ENCODE measurements around the gene PRDM7.

DNA sequence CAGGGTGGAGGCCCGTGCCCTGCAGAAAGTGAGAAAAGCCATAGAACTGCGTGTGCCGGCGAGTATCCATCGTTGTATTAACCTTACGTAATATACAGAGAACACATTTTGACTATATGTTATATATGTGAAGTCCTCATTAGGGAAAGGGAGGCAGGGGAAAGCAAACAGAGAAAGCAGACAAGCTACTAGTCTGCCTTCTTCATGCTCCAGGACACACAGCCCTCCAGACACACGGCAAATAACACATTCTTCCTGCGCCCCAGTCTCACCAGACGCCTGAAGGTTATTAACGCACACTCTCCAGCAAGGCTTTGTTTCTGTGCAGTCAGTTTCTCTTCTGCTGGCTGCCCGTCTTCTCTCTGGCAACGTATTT is 28.8 kb downstream of the PRDM7 start:
- TF ChIP-seq CTCF (IDR thresholded peaks at IDR 0.05; ENCODE audit: insufficient read depth, low read depth, low read length) (no peak), EZH2 (IDR thresholded peaks at IDR 0.05; ENCODE audit: insufficient read depth, low read length) (no peak)
